T-helper 1 cell treated with Interleukin-12 subunit alpha and Interleukin-12 subunit beta and Interleukin-4 antibody, amounts not matched to agents 30 μg/mL and 1 μg/mL, for 36 hours (primary cell): ENCODE data around the gene CCL20.

Source experiments
- H3K27ac Mint-ChIP-seq: one replicate; pipeline ENCODE4 v1.8.0; 2021; ENCODE audit warnings: mild to moderate bottlenecking, mixed read lengths
- H3K27me3 Mint-ChIP-seq: one replicate; pipeline ENCODE4 v1.8.0; 2021; ENCODE audit warnings: low read depth, mixed read lengths
- H3K36me3 Mint-ChIP-seq: one replicate; pipeline ENCODE4 v1.8.0; 2021; ENCODE audit warnings: low read depth, mixed read lengths
- H3K4me1 Mint-ChIP-seq: one replicate; pipeline ENCODE4 v1.8.0; 2021; ENCODE audit warnings: low read depth, mixed read lengths
- H3K4me3 Mint-ChIP-seq: one replicate; pipeline ENCODE4 v1.8.0; 2021; ENCODE audit warnings: mild to moderate bottlenecking, moderate library complexity, mixed read lengths
- H3K9me3 Mint-ChIP-seq: one replicate; pipeline ENCODE4 v1.8.0; 2021; ENCODE audit warnings: mixed read lengths

Gene CCL20

DNA sequence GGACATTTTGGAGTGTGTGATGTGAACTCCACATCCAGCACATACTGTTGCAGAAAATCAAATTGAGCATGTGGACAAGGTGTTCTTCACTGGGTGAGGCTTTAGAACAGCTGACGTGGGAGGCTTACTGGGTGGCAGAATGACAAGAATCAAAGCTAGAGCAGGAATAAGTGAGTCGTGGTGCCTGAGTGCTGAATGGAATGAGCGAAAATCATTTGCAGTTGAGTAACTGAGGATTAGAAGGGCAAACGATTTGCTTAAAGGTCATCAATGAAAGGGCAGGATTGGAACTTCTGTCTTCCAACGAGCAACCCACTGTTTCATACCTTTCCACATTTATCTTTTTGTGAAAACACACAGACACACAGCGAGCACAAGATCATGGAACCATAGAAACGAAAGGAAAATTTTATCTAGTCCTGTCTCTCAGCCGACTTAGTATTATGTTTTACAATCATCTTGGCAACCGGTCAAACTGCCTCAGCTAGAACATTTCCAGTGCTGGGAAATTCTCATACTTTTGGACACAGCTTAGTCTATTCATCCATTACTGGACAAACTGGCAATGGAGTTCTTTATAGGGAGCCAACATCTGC, 50.6 kb downstream of the CCL20 start:
- H3K4me1 Mint-ChIP-seq, result no peaks in the 10 kb centered on the region
- H3K4me3 Mint-ChIP-seq, result no peak overlapping the region
- no peaks in the 10 kb centered on the region for H3K36me3 Mint-ChIP-seq
- H3K9me3 Mint-ChIP-seq, result no peaks in the 10 kb centered on the region
- peaks cover 3% of the 10 kb centered on the region for H3K27me3 Mint-ChIP-seq
- no peak overlapping the region for H3K27ac Mint-ChIP-seq

DNA sequence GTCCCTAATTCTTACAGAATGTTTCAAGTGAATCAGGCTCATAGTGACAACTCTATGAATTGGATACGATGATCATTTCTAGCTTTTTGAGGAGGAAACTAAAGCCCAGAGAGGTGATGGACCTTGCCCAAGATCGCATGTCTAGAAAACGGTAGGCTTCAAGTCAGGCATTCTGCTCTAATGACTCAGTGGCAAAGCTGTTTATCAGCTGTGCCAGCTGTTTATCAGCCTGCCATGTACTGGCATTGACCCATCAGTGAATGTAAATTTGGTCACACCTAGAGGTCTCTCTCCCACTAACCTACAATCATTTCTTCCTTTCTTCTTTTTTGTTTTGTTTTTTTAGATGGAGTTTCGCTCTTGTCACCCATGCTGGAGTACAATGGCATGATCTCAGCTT, 51.6 kb downstream of the CCL20 start:
- Mint-ChIP-seq H3K9me3 (no peaks in the 10 kb centered on the region), H3K4me1 (no peaks in the 10 kb centered on the region), H3K27ac (no peak overlapping the region), H3K27me3 (peaks cover 10% of the 10 kb centered on the region), H3K36me3 (no peaks in the 10 kb centered on the region), H3K4me3 (no peak overlapping the region)
